ENCODE measurements around the gene TRAPPC8. TPM values are rescaled to one million over a fixed set of nuclear protein-coding genes. Genes with fewer than 3 reads are reported as not detected.

TRAPPC8 gene
- total and polyA plus RNA-seq, 2 experiments from 2014 or later: 27.2 to 66.2 TPM

DNA sequence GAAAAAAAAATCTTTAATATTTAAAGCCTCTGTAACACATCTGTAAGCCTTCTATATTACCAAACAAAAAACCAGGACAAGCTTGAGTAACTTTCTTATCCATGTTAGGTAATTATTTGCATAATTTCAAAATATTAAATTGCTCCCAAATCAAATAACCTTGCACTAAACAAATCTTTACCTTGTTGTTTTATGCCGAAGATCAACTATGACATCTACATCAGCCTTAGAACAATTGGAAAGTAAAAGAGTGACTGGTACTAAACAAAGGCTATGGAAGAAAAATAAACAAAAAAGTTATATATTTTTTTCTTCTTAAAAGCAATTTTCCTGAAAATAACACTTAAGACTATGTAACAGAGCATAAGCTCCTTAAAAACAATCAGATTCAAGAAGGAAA, 111.0 kb downstream of the TRAPPC8 start:
- peaks cover 6% of the 10 kb centered on the region; the same call in 1 of the 2 replicates for H3K36me3 ChIP-seq (ENCODE audit: insufficient read depth)
- peaks cover 5% of the 10 kb centered on the region for H3K27me3 Mint-ChIP-seq (ENCODE audit: insufficient read depth, low read depth, poor library complexity)
- H3K27ac ChIP-seq (ENCODE audit: low read depth): no peak overlapping the region
- H3F3A ChIP-seq (replicated peaks; ENCODE audit: low read depth): peaks cover 9% of the 10 kb centered on the region
- TF ChIP-seq JUNB (IDR thresholded peaks at IDR 0.05; ENCODE audit: unreplicated experiment): no peak
- TF ChIP-seq, protein P1, sequence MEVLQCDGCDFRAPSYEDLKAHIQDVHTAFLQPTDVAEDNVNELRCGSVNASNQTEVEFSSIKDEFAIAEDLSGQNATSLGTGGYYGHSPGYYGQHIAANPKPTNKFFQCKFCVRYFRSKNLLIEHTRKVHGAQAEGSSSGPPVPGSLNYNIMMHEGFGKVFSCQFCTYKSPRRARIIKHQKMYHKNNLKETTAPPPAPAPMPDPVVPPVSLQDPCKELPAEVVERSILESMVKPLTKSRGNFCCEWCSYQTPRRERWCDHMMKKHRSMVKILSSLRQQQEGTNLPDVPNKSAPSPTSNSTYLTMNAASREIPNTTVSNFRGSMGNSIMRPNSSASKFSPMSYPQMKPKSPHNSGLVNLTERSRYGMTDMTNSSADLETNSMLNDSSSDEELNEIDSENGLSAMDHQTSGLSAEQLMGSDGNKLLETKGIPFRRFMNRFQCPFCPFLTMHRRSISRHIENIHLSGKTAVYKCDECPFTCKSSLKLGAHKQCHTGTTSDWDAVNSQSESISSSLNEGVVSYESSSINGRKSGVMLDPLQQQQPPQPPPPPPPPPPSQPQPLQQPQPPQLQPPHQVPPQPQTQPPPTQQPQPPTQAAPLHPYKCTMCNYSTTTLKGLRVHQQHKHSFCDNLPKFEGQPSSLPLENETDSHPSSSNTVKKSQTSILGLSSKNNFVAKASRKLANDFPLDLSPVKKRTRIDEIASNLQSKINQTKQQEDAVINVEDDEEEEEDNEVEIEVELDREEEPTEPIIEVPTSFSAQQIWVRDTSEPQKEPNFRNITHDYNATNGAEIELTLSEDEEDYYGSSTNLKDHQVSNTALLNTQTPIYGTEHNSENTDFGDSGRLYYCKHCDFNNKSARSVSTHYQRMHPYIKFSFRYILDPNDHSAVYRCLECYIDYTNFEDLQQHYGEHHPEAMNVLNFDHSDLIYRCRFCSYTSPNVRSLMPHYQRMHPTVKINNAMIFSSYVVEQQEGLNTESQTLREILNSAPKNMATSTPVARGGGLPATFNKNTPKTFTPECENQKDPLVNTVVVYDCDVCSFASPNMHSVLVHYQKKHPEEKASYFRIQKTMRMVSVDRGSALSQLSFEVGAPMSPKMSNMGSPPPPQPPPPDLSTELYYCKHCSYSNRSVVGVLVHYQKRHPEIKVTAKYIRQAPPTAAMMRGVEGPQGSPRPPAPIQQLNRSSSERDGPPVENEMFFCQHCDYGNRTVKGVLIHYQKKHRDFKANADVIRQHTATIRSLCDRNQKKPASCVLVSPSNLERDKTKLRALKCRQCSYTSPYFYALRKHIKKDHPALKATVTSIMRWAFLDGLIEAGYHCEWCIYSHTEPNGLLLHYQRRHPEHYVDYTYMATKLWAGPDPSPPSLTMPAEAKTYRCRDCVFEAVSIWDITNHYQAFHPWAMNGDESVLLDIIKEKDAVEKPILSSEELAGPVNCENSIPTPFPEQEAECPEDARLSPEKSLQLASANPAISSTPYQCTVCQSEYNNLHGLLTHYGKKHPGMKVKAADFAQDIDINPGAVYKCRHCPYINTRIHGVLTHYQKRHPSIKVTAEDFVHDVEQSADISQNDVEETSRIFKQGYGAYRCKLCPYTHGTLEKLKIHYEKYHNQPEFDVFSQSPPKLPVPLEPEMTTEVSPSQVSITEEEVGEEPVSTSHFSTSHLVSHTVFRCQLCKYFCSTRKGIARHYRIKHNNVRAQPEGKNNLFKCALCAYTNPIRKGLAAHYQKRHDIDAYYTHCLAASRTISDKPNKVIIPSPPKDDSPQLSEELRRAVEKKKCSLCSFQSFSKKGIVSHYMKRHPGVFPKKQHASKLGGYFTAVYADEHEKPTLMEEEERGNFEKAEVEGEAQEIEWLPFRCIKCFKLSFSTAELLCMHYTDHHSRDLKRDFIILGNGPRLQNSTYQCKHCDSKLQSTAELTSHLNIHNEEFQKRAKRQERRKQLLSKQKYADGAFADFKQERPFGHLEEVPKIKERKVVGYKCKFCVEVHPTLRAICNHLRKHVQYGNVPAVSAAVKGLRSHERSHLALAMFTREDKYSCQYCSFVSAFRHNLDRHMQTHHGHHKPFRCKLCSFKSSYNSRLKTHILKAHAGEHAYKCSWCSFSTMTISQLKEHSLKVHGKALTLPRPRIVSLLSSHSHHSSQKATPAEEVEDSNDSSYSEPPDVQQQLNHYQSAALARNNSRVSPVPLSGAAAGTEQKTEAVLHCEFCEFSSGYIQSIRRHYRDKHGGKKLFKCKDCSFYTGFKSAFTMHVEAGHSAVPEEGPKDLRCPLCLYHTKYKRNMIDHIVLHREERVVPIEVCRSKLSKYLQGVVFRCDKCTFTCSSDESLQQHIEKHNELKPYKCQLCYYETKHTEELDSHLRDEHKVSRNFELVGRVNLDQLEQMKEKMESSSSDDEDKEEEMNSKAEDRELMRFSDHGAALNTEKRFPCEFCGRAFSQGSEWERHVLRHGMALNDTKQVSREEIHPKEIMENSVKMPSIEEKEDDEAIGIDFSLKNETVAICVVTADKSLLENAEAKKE (CRISPR knock-in tag; IDR thresholded peaks at IDR 0.05): no peak
- TF ChIP-seq CREB1 (CRISPR knock-in tag; IDR thresholded peaks at IDR 0.05; ENCODE audit: low read depth): no peak
- TF ChIP-seq, protein P2, sequence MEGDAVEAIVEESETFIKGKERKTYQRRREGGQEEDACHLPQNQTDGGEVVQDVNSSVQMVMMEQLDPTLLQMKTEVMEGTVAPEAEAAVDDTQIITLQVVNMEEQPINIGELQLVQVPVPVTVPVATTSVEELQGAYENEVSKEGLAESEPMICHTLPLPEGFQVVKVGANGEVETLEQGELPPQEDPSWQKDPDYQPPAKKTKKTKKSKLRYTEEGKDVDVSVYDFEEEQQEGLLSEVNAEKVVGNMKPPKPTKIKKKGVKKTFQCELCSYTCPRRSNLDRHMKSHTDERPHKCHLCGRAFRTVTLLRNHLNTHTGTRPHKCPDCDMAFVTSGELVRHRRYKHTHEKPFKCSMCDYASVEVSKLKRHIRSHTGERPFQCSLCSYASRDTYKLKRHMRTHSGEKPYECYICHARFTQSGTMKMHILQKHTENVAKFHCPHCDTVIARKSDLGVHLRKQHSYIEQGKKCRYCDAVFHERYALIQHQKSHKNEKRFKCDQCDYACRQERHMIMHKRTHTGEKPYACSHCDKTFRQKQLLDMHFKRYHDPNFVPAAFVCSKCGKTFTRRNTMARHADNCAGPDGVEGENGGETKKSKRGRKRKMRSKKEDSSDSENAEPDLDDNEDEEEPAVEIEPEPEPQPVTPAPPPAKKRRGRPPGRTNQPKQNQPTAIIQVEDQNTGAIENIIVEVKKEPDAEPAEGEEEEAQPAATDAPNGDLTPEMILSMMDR (conservative IDR thresholded peaks at IDR 0.05; ENCODE audit: low read depth in 2 of 2): no peak
- no peak for TF ChIP-seq ZNF331 (CRISPR knock-in tag; IDR thresholded peaks at IDR 0.05; ENCODE audit: low read depth)
- no peak for TF ChIP-seq EZH2 (IDR thresholded peaks at IDR 0.05; ENCODE audit: low read depth, unreplicated experiment)
- no peak for TF ChIP-seq NANOG (IDR thresholded peaks at IDR 0.05; ENCODE audit: borderline replicate concordance)
- TF ChIP-seq ZNF114 (CRISPR knock-in tag; IDR thresholded peaks at IDR 0.05): no peak
- TF ChIP-seq, protein P3, sequence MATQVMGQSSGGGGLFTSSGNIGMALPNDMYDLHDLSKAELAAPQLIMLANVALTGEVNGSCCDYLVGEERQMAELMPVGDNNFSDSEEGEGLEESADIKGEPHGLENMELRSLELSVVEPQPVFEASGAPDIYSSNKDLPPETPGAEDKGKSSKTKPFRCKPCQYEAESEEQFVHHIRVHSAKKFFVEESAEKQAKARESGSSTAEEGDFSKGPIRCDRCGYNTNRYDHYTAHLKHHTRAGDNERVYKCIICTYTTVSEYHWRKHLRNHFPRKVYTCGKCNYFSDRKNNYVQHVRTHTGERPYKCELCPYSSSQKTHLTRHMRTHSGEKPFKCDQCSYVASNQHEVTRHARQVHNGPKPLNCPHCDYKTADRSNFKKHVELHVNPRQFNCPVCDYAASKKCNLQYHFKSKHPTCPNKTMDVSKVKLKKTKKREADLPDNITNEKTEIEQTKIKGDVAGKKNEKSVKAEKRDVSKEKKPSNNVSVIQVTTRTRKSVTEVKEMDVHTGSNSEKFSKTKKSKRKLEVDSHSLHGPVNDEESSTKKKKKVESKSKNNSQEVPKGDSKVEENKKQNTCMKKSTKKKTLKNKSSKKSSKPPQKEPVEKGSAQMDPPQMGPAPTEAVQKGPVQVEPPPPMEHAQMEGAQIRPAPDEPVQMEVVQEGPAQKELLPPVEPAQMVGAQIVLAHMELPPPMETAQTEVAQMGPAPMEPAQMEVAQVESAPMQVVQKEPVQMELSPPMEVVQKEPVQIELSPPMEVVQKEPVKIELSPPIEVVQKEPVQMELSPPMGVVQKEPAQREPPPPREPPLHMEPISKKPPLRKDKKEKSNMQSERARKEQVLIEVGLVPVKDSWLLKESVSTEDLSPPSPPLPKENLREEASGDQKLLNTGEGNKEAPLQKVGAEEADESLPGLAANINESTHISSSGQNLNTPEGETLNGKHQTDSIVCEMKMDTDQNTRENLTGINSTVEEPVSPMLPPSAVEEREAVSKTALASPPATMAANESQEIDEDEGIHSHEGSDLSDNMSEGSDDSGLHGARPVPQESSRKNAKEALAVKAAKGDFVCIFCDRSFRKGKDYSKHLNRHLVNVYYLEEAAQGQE (IDR thresholded peaks at IDR 0.05; ENCODE audit: unreplicated experiment): no peak
- TF ChIP-seq STAT1 (IDR thresholded peaks at IDR 0.05; ENCODE audit: unreplicated experiment): no peak
- TF ChIP-seq POLR2AphosphoS5 (IDR thresholded peaks at IDR 0.05; ENCODE audit: low read depth): no peak
- TF ChIP-seq, protein P4, sequence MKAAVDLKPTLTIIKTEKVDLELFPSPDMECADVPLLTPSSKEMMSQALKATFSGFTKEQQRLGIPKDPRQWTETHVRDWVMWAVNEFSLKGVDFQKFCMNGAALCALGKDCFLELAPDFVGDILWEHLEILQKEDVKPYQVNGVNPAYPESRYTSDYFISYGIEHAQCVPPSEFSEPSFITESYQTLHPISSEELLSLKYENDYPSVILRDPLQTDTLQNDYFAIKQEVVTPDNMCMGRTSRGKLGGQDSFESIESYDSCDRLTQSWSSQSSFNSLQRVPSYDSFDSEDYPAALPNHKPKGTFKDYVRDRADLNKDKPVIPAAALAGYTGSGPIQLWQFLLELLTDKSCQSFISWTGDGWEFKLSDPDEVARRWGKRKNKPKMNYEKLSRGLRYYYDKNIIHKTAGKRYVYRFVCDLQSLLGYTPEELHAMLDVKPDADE (IDR thresholded peaks at IDR 0.05): no peak
- TF ChIP-seq EZH2phosphoT487 (IDR thresholded peaks at IDR 0.05; ENCODE audit: unreplicated experiment): no peak
- no peaks in the 10 kb centered on the region for H4K20me1 ChIP-seq (replicated peaks; ENCODE audit: insufficient read depth)
- H2AFZ ChIP-seq: no peak overlapping the region
- no peaks in the 10 kb centered on the region for H3K27me3 ChIP-seq (ENCODE audit: insufficient read depth)
- H3K79me2 ChIP-seq (replicated peaks; ENCODE audit: insufficient read depth): no peaks in the 10 kb centered on the region
- no peak overlapping the region for H3K4me2 ChIP-seq
- DNase-seq (ENCODE audit: low spot score): no peak
- no peak overlapping the region for H3K4me3 Mint-ChIP-seq
- H3K27ac Mint-ChIP-seq: no peak overlapping the region
- H3K36me3 Mint-ChIP-seq (ENCODE audit: low read depth): peaks cover 52% of the 10 kb centered on the region
- peaks cover 10% of the 10 kb centered on the region; the same call in 1 of the 2 replicates for H3K4me1 ChIP-seq (ENCODE audit: insufficient read depth)
- no peak overlapping the region for H3K4me3 ChIP-seq
- H3K4me1 Mint-ChIP-seq: peaks cover 16% of the 10 kb centered on the region
- no peaks in the 10 kb centered on the region for H3K9me2 ChIP-seq (ENCODE audit: insufficient read depth)
- no peaks in the 10 kb centered on the region for H3K9me3 Mint-ChIP-seq
- ATAC-seq: no peak
